Aorta (tissue), 5 donors: ENCODE results near the gene FAH. TPM values are rescaled to one million over a fixed set of nuclear protein-coding genes. Genes with fewer than 3 reads are reported as not detected.

ENCODE experiments used
- ATAC-seq: fragments of 200-7000 bp; cut with Tn5 transposase; one replicate; pipeline ENCODE4 v1.9.1; 2022; ENCODE audit warnings: moderate library complexity; ENCODE audit not compliant: low FRiP score
- DNase-seq, 2 donors: peaks; one replicate each; pipeline ENCODE4 v3.0.0-alpha.2; 2020
- H3K27ac ChIP-seq, 2 donors: one replicate each; pipeline ENCODE4 v1.5.1; 2013; ENCODE audit warnings: low read length in 2 of 2, mild to moderate bottlenecking in 2 of 2, moderate library complexity in 2 of 2, control low read depth in 1 of 2, inconsistent platforms in 1 of 2, low read depth in 1 of 2
- H3K27me3 ChIP-seq, 2 donors: one replicate each; pipeline ENCODE4 v1.6.1; 2013; ENCODE audit warnings: control low read depth in 1 of 2, low read length in 1 of 2, mild to moderate bottlenecking in 1 of 2, moderate library complexity in 1 of 2; ENCODE audit not compliant: insufficient read depth in 2 of 2, control insufficient read depth in 1 of 2
- H3K36me3 ChIP-seq, 2 donors: one replicate each; pipeline ENCODE4 v1.6.1; 2013; ENCODE audit warnings: control low read depth in 1 of 2, low read length in 1 of 2, mild to moderate bottlenecking in 1 of 2; ENCODE audit not compliant: insufficient read depth in 2 of 2, control insufficient read depth in 1 of 2
- H3K4me1 ChIP-seq, 2 donors: one replicate each; pipeline ENCODE4 v1.6.1; 2013; ENCODE audit warnings: low read length in 2 of 2, control low read depth in 1 of 2, mild to moderate bottlenecking in 1 of 2, moderate library complexity in 1 of 2; ENCODE audit not compliant: insufficient read depth in 2 of 2, control insufficient read depth in 1 of 2
- H3K4me3 ChIP-seq, 2 donors: one replicate each; pipeline ENCODE4 v1.5.1; 2013; ENCODE audit warnings: low read length in 2 of 2, control low read depth in 1 of 2, mild to moderate bottlenecking in 1 of 2
- H3K9me3 ChIP-seq: one replicate; pipeline ENCODE4 v1.6.1; 2013; ENCODE audit warnings: mild to moderate bottlenecking, low read length; ENCODE audit not compliant: control insufficient read depth
- WGBS, 2 donors: extraction: QIAGEN DNeasy Blood & Tissue Kit; methylation state at CpG; one replicate each; pipeline ENCODE4 v1.1.7; 2013; 5-methylcytosine and 5-hydroxymethylcytosine counted together
- intact Hi-C, 2 donors: fragments of 100-400 bp; cut with DNase I; formaldehyde crosslinking; loops; one replicate each; pipeline versions ENCODE4 v1.14.2 to v1.15.0; 2022
- polyA plus RNA-seq, 2 donors: library from polyadenylated mRNA; stranded (reverse); fragments of 200-250 nt; gene quantifications; one replicate each; pipeline ENCODE4 v1.2.3, GENCODE V29; 2013
- total RNA-seq, 2 donors: library from RNA; stranded (reverse); fragmentation: NEBNext Ultra II Directional; extraction: Animal tissue kit (Norgen Biotek cat#: 25700); gene quantifications; one replicate each; pipeline ENCODE4 v1.2.1, GENCODE V29; 2021
- donor health status: healthy with polysubstance abuse.
- donor health status: Bipolar disorder and iron deficiency.
- donor health status: DM: no; HTN: no; CAD: no.
- donor health status: DM: no; HTN: no; CAD: no.
- donor health status: DM: yes; HTN: yes; CAD: no.

The FAH gene
- total and polyA plus RNA-seq, 4 donors: 18.2 to 137 (median 20.6) TPM

DNA sequence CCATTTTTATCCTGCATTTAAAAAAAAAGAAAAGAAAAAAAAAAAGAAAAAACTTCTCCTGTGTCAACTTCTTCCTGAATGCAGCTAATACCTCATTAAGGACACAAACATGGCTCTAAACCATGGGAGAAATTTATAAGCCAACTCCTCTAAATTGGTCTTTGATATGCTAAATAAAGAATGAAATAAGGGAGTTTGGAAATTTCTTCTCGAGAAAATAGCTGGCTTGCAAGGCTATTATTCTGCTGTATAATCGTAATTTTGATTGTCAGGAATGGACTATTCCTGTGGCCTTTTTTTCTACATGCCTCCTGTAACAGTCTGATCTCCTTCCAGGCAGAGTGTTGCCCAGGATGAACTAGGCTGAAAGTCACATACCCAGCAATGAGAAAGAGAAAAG, 78.6 kb downstream of the FAH start:
- no peaks in the 10 kb centered on the region for H3K4me1 ChIP-seq
- ATAC-seq (no peak), DNase-seq (no peak)
- H3K9me3 ChIP-seq: peaks cover 2% of the 10 kb centered on the region
- no peaks in the 10 kb centered on the region for H3K27me3 ChIP-seq
- H3K27ac ChIP-seq: no peak overlapping the region
- H3K36me3 ChIP-seq: no peaks in the 10 kb centered on the region
- intact Hi-C loops: no loop called here
- no peak overlapping the region for H3K4me3 ChIP-seq
- WGBS, 2 donors: 39 to 49% methylated on average over 2 of the region's 2 CpGs

DNA sequence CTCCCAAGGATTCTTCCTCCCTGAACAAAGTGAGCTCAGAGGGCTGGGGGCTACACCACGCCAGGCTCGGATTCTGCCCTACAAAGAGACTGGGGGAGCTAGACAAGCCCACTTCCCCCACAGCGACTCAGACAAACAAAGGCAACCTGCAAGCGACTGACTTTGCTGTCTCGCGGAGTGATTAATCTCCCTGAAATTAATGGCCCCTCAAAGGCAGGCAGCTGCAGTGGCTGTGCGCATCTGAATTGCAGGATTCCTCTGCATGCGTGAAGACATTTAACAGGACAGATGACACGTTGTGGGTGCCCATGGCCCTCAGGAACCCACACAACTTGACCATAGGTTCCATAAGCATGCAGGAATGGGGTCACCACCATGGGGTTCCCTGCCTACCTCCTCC, 80.8 kb downstream of the FAH start:
- ATAC-seq: no peak
- intact Hi-C loops: no loop called here
- no peaks in the 10 kb centered on the region for H3K9me3 ChIP-seq
- H3K27me3 ChIP-seq: no peaks in the 10 kb centered on the region
- H3K27ac ChIP-seq: no peak overlapping the region
- no peaks in the 10 kb centered on the region for H3K36me3 ChIP-seq
- H3K4me3 ChIP-seq: no peak overlapping the region
- DNase-seq: no peak
- no peaks in the 10 kb centered on the region for H3K4me1 ChIP-seq
- WGBS, 2 donors: 17 to 20% methylated on average over 9 of the region's 9 CpGs

DNA sequence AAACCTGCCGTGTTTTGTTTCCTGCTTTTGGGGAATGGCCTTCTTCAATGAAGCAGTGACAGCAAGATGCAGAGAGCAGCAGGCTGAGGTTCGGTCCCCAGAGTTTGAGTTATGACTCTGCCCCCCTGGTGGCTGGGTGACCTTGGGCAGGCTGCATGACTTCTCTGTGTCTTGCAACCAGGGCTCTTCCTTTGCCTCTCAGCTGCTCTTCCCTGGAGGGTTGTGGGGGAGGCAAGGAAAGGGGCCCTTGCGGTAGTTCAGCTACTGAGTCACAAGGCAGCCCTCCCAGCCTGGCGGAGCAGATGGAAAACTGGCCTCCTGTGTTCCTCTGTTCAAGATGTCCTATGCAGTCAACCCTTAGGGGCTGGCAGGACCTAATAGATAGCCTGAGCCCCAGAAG, 82.1 kb downstream of the FAH start:
- no peaks in the 10 kb centered on the region for H3K9me3 ChIP-seq
- H3K4me1 ChIP-seq: no peaks in the 10 kb centered on the region
- WGBS, 2 donors: 56 to 58% methylated on average over 4 of the region's 4 CpGs
- no peaks in the 10 kb centered on the region for H3K27me3 ChIP-seq
- H3K4me3 ChIP-seq: no peak overlapping the region
- DNase-seq: peak; percentile 55 to 78
- no peak overlapping the region for H3K27ac ChIP-seq
- H3K36me3 ChIP-seq: no peaks in the 10 kb centered on the region
- no peak for ATAC-seq
- intact Hi-C loops: no loop called here

Other genes with a start within 250 kb of the FAH start
- 1 to 10 TPM; 5.1 to 7.8 TPM for gene BCL2A1, start 181.8 kb upstream of the FAH start, total RNA-seq
- gene BCL2A1, start 181.8 kb upstream of the FAH start, polyA plus RNA-seq: 1 to 10 TPM in 1 of 2 donors, under 1 TPM in 1; 0.18 to 8.3 TPM
- gene ZFAND6, start 93.3 kb upstream of the FAH start, total RNA-seq: 10 to 100 TPM; 61.2 to 73.7 TPM
- gene ZFAND6, start 93.3 kb upstream of the FAH start, polyA plus RNA-seq: 10 to 100 TPM; 77.3 to 94.0 TPM
- under 1 TPM in 1 of 2 donors, not detected in 1; 0.21 TPM for gene CTXND1, start 99.2 kb downstream of the FAH start, total RNA-seq
- under 1 TPM in 1 of 2 donors, not detected in 1; 0.05 TPM for gene CTXND1, start 99.2 kb downstream of the FAH start, polyA plus RNA-seq